ENCODE results near the gene ARMC6. TPM values are rescaled to one million over a fixed set of nuclear protein-coding genes. Genes with fewer than 3 reads are reported as not detected.

ARMC6 gene
- polyA plus RNA-seq, 1 experiment: 31.5 TPM

DNA sequence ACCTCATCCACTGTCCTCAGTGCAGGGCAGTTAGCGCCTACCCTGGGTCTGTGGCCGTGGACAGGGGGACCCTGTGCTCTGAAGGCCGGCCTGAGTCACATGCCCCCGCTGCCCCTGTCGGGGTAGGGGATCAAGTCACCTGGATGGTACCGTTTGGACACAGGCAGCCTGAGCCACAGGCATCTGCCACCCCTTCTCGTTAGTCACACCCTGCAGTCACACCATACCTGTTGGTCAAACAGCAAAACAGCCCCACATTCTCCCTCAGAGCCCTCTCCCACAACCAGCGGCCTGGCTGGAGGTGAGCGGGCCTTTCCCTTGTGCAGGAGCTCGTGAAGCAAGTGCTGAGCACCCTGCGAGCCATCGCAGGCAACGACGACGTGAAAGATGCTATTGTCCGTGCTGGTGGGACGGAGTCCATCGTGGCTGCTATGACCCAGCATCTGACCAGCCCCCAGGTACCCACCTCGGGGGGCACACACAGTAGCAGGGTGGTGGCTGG, 21.6 kb downstream of the ARMC6 start:
- TF ChIP-seq, protein P1, sequence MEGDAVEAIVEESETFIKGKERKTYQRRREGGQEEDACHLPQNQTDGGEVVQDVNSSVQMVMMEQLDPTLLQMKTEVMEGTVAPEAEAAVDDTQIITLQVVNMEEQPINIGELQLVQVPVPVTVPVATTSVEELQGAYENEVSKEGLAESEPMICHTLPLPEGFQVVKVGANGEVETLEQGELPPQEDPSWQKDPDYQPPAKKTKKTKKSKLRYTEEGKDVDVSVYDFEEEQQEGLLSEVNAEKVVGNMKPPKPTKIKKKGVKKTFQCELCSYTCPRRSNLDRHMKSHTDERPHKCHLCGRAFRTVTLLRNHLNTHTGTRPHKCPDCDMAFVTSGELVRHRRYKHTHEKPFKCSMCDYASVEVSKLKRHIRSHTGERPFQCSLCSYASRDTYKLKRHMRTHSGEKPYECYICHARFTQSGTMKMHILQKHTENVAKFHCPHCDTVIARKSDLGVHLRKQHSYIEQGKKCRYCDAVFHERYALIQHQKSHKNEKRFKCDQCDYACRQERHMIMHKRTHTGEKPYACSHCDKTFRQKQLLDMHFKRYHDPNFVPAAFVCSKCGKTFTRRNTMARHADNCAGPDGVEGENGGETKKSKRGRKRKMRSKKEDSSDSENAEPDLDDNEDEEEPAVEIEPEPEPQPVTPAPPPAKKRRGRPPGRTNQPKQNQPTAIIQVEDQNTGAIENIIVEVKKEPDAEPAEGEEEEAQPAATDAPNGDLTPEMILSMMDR (IDR thresholded peaks at IDR 0.05; ENCODE audit: insufficient read depth, low read depth, low read length): no peak
- DNase-seq (ENCODE audit: low read depth): no peak
- H3K27me3 ChIP-seq (ENCODE audit: control insufficient read depth, insufficient read depth, low read length): no peaks in the 10 kb centered on the region
- CTCF ChIA-PET: interaction anchor here (1.1 to 1.6 kb wide), 3 partner anchors 8 to 84 kb away, joined by 4 to 14 read pairs (median 6); partner anchors contain the start of gene SLC25A42
- H3K36me3 ChIP-seq (ENCODE audit: control insufficient read depth, insufficient read depth, low read length): peaks cover 35% of the 10 kb centered on the region
- H3K4me3 ChIP-seq (ENCODE audit: low read depth, low read length): no peak overlapping the region
- POLR2A ChIA-PET: no interaction called here

DNA sequence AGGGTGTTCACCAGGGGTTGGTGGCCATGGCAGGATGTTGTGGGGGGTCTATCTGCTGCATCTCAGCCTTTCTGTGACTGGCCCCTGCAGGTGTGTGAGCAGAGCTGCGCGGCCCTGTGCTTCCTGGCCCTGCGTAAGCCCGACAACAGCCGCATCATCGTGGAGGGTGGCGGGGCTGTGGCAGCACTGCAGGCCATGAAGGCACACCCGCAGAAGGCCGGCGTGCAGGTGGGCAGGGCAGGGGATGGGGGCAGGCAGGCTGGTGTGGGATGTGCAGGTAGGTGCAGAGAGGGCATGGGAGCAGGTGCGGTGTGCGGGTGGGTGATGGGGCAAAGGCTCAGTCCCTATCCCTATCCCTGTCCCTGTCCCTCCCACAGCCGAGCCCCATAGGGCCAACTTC, 22.3 kb downstream of the ARMC6 start:
- no peaks in the 10 kb centered on the region for H3K27me3 ChIP-seq (ENCODE audit: control insufficient read depth, insufficient read depth, low read length)
- H3K36me3 ChIP-seq (ENCODE audit: control insufficient read depth, insufficient read depth, low read length): peaks cover 36% of the 10 kb centered on the region
- H3K4me3 ChIP-seq (ENCODE audit: low read depth, low read length): no peak overlapping the region
- TF ChIP-seq, protein P1 (IDR thresholded peaks at IDR 0.05; ENCODE audit: insufficient read depth, low read depth, low read length): no peak
- DNase-seq (ENCODE audit: low read depth): no peak
- CTCF ChIA-PET: interaction anchor here (1.1 to 1.4 kb wide), 2 partner anchors 13 to 83 kb away, joined by 4 to 6 read pairs; no protein-coding TSS in a partner anchor
- POLR2A ChIA-PET: no interaction called here

DNA sequence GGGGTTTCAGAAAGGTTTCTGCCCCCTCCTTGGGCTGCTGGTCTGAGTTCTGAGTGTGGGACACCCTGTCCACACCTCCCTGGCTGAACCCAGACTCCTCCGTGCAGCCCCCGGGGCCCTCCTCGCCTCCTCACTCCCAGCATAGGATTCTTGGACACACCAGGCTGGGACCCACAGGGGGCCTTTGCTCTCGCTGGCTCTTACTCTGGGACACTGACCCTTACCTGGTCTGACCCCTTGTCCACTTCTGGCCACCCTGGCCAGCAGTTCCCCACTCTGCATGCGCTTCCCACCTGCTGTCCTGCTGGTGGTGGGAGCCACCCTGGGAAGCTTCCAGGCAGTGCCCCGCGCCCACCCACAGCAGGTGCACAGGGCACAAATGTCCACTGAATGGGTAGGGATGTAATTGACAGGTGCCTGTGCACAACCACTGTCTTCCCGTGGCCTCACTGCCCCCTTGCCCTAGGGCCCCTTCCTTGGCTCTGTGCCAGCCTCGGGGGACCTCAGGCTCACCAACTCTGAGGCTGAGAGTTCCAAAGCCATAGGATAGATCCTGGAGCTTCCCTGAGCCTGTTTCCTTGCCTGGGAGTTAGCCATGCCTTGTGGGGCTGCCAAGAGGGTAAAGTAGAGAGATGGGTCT, 23.4 kb downstream of the ARMC6 start:
- TF ChIP-seq, protein P1 (IDR thresholded peaks at IDR 0.05; ENCODE audit: insufficient read depth, low read depth, low read length): no peak
- Histone ChIP-seq H3K27me3 (ENCODE audit: control insufficient read depth, insufficient read depth, low read length) (no peaks in the 10 kb centered on the region), H3K36me3 (ENCODE audit: control insufficient read depth, insufficient read depth, low read length) (peaks cover 33% of the 10 kb centered on the region), H3K4me3 (ENCODE audit: low read depth, low read length) (no peak overlapping the region)
- ChIA-PET CTCF (interaction anchor here (1.1 kb wide), 1 partner anchor 118 kb away, joined by 3 read pairs; no protein-coding TSS in a partner anchor), POLR2A (no interaction called here)
- no peak for DNase-seq (ENCODE audit: low read depth)

DNA sequence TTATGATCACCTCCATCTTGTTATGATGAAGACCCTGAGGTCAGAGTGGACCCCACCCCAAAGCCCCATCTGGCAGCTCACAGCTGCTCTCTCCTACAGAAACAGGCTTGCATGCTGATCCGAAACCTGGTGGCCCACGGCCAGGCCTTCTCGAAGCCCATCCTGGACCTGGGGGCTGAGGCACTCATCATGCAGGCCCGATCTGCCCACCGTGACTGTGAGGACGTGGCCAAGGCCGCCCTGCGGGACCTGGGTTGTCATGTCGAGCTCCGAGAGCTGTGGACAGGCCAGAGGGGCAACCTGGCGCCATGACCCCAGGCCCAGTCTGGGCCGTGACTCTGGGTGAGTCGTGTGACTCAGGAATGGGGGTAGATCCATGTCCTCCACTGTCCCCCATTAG, 23.9 kb downstream of the ARMC6 start:
- H3K27me3 ChIP-seq (ENCODE audit: control insufficient read depth, insufficient read depth, low read length): no peaks in the 10 kb centered on the region
- peaks cover 29% of the 10 kb centered on the region for H3K36me3 ChIP-seq (ENCODE audit: control insufficient read depth, insufficient read depth, low read length)
- no peak overlapping the region for H3K4me3 ChIP-seq (ENCODE audit: low read depth, low read length)
- ChIA-PET POLR2A (no interaction called here), CTCF (interaction anchor here (1.1 kb wide), 1 partner anchor 117 kb away, joined by 3 read pairs; no protein-coding TSS in a partner anchor)
- TF ChIP-seq, protein P1 (IDR thresholded peaks at IDR 0.05; ENCODE audit: insufficient read depth, low read depth, low read length): no peak
- no peak for DNase-seq (ENCODE audit: low read depth)

DNA sequence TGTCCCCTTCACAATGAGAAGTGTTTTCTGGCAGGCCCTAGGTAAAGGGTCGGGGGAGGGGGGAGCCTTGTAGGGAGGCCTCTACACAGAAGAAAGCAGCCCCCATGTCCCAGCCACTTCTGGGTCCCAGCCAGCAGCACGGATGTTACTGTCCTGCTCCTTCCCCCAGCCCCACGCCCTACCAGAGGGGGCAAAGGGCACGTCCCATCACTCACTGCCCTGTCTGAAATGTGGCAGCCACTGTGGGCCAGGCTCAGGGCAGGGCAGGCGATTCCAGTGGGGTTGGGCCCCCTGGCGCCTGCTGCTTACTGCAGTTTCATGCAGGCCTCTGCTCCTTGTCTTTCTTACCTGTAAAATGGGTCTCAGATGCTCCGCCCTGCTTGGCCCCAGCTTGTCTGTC, 24.3 kb downstream of the ARMC6 start:
- no peak for DNase-seq (ENCODE audit: low read depth)
- POLR2A ChIA-PET: no interaction called here
- TF ChIP-seq, protein P1 (IDR thresholded peaks at IDR 0.05; ENCODE audit: insufficient read depth, low read depth, low read length): no peak
- Histone ChIP-seq H3K27me3 (ENCODE audit: control insufficient read depth, insufficient read depth, low read length) (no peaks in the 10 kb centered on the region), H3K4me3 (ENCODE audit: low read depth, low read length) (no peak overlapping the region), H3K36me3 (ENCODE audit: control insufficient read depth, insufficient read depth, low read length) (peaks cover 29% of the 10 kb centered on the region)
- CTCF ChIA-PET: interaction anchor here (1.1 kb wide), 1 partner anchor 117 kb away, joined by 3 read pairs; no protein-coding TSS in a partner anchor
